ENCODE data around the gene CD27.

CD27 gene

DNA sequence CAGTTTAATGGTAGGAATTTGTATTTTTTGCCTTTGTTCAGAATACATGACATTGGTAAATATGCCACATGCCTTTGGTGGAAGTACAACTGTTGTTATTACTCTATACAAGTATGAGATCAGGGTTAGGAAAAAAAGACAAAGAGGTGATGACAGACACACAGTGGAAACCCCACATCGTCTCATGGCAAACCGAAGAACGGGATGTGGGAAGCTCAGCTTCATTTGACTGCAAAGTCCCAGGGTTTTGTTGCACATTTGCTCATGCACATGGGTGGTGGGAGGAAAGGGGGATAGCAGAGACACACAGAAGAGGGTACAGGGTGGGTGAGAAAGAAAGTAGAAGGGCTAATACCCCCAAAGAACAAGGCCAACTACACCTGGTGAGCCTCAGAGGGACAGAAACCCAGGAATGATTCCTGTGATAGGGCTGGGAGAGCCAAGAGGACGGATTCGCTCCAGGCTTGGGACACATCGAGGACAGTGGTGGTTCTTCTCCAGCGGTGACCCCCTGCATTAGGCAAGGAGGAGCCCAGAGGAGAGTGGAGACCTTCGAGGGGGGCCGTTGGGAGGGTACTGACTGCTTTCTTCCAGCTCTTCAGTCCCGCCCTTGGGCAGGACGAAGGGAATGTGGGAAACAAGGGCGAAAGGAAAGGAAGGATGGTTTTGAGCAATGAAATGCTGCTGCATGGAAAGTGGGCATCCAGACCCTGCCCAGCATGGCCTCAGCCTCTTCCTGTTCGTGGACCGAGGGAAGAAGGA lies 17.7 kb downstream of the CD27 start:
- TF ChIP-seq GATA3 (IDR thresholded peaks at IDR 0.05; ENCODE audit: low read depth, low read length), result no peak
- no peak for TF ChIP-seq GATA2 (IDR thresholded peaks at IDR 0.05; ENCODE audit: low read depth, low read length)

DNA sequence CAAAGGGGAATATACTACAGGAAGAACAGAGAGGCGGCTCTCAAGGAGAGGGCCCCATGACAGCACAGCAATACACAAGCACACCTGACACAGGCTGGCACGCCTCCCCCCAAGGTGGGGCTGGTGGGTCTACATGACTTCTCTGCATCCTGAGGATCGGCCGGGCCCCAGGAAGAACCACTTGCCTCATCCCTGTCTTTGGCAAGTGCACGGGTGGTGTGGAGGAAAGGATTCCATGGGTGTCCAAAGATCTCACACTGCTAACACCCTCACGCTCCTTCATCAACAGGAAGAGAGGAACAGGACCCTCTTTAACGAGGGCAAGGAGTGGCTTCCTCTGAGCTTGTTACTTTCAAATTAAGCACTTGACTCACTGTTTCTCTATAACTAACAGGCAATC lies 18.5 kb downstream of the CD27 start:
- TF ChIP-seq GATA2 (IDR thresholded peaks at IDR 0.05; ENCODE audit: low read depth, low read length) (no peak), GATA3 (IDR thresholded peaks at IDR 0.05; ENCODE audit: low read depth, low read length) (no peak)

DNA sequence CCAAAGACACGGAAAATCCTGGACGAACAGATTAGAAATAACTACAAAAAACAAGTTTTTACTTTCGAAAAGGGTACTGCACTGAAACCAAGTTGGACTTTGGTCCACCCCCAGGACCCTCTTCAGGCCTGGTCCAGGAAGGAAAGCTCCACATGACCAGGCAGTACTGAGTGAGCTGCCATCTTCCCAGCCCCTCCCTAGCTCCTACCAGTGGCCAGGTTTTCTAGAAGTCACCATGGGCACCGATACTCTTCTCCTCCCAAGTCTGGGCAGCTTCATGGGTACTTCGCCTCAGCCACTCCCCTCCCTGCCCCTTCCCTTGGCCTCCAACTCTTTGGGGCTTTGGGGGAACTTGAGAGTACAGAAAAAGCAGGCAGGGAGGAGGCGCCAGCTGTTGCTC lies 19.1 kb downstream of the CD27 start:
- TF ChIP-seq GATA2 (IDR thresholded peaks at IDR 0.05; ENCODE audit: low read depth, low read length) (no peak), GATA3 (IDR thresholded peaks at IDR 0.05; ENCODE audit: low read depth, low read length) (no peak)

DNA sequence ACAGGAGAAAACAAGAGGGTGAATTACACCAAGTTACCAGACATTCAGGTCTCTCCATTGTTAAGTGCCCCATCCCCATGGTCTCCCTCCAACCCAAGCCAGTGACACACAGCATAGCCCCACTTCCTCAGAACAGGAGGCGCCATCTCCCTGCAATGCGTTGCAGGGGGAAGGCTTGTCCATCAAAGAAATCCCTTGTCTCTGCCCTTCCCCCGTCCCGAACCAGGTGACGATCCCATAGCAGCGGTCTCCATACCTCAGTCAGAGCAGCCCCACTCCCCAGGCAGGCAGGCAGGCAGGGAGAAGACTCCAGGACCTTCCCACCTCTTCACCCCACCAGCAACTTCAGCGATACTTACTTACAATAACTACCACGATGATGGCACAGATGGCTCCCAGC lies 19.8 kb downstream of the CD27 start:
- TF ChIP-seq GATA2 (IDR thresholded peaks at IDR 0.05; ENCODE audit: low read depth, low read length), result no peak
- TF ChIP-seq GATA3 (IDR thresholded peaks at IDR 0.05; ENCODE audit: low read depth, low read length), result no peak

DNA sequence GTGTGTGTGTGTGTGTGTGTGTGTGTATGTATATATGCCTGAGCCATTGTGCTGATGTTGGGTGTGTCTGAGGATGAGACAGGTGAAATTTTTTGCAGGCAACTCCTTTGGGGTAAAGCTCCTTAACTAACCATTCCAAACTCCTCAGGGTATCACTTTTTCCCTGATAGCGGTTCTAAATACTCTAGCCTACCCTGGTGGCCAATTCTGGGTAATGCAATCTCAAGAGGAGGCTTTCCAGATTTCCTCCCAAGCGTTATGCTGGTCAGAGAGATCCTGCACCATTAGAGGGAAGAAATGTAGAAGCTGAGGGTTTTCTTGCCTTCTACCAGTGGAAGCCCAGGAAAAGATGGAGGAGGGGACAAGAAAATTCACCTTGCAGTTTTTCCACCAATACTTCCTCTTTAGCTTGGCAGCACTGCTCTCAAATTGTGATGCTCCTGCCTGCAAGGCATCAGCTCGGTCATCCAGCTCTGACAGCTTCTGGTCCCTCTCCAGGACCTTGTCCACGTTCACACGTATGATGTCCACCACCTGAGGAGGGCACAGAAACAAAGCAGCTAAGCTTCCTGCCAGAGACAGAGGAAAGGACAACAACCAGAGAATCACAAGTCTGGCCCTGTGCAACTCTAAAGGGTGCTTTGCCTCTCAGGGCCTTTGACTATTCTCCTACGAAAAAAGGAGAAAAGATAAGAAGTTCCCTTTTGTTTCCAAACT lies 20.9 kb downstream of the CD27 start:
- no peak for TF ChIP-seq GATA2 (IDR thresholded peaks at IDR 0.05; ENCODE audit: low read depth, low read length)

DNA sequence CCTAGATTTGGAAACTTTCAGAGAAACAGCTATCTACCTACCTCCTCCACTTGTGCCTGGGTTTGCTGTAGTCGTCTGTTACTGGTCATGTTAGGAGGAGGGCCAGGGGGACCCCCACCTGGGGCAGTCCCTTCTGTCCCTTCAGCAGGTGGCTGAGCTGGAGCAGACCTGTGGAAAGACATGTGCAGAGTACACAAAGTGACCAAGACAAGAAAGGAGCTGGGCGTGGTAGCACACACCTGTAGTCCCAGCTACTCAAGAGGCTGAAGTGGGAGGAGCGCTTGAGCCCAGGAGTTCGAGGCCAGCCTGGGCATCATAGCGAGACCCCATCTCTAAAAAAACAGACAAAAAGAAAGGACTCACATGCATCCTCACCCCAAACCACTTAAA lies 21.4 kb downstream of the CD27 start:
- TF ChIP-seq GATA3 (IDR thresholded peaks at IDR 0.05; ENCODE audit: low read depth, low read length) (no peak), GATA2 (IDR thresholded peaks at IDR 0.05; ENCODE audit: low read depth, low read length) (no peak)

DNA sequence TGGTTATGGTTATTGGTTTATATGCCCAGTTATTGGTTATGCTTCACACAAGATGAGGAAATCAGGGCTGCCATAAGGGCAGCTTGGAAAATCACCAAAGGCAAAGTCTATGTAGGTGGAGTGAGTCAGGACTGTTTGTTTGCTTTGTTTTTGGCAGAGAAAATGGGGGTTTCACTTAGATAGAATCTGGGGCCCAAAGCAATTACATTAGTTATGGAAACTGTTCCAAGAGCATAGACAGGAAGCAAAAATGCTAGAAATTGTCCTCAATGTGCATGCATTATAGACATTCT lies 23.5 kb downstream of the CD27 start:
- no peak for TF ChIP-seq GATA2 (IDR thresholded peaks at IDR 0.05; ENCODE audit: low read depth, low read length)
- no peak for TF ChIP-seq GATA3 (IDR thresholded peaks at IDR 0.05; ENCODE audit: low read depth, low read length)

DNA sequence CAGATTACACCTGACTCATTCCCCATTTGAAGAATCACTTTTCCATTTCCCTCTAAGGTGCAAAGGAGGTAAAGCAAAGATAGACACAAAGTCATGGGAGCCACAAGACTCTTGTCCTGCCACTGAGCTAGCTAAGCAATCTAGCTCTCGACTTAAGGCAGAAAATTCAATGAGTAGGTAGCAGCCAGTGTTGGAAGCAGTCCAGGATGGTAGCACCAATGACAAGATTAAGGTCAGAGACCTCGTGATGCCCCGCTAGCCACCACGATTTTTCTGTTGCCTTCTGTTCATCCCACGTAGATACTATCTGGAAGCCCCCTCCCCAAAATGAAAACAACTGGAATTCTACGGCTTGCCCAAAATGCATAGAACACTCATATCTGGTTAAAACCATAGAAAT lies 24.3 kb downstream of the CD27 start:
- TF ChIP-seq GATA3 (IDR thresholded peaks at IDR 0.05; ENCODE audit: low read depth, low read length) (no peak), GATA2 (IDR thresholded peaks at IDR 0.05; ENCODE audit: low read depth, low read length) (no peak)

DNA sequence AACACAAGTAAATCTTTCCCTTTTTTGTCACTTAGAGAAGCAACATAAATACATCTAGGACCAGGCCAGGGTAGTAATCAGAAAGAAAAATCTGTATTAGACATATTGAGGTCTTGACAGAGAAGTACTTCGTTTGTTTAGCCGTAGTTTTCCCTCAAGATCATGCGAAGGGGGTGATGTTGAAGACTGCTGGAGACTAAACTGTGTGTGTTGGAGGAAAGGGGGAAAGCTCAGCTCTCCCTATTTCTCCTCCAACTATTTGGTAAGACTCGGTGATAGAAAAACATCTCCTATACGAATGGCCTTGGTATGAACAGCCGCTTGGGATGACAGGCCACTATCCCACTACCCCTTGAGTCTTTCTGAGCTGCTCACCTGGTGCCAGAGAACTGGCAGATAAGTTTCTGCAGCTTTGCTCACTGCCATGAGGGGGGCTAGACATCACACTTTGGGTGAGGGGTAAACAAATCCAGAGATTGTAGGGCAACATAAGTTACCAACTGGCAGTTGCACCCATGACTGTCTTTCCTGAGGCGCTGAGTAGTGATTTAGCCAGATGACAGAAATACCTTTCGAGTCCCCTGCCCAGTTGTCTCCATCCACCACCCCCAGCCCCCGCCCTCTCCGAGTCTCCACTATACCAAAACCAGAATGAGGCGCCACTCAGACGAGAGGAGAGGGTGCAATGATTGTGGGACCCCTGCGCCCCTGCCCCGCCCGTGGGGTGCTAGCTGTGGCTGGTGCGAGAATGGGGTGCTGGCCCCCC lies 25.0 kb downstream of the CD27 start:
- TF ChIP-seq GATA2 (IDR thresholded peaks at IDR 0.05; ENCODE audit: low read depth, low read length) (no peak), GATA3 (IDR thresholded peaks at IDR 0.05; ENCODE audit: low read depth, low read length) (no peak)

DNA sequence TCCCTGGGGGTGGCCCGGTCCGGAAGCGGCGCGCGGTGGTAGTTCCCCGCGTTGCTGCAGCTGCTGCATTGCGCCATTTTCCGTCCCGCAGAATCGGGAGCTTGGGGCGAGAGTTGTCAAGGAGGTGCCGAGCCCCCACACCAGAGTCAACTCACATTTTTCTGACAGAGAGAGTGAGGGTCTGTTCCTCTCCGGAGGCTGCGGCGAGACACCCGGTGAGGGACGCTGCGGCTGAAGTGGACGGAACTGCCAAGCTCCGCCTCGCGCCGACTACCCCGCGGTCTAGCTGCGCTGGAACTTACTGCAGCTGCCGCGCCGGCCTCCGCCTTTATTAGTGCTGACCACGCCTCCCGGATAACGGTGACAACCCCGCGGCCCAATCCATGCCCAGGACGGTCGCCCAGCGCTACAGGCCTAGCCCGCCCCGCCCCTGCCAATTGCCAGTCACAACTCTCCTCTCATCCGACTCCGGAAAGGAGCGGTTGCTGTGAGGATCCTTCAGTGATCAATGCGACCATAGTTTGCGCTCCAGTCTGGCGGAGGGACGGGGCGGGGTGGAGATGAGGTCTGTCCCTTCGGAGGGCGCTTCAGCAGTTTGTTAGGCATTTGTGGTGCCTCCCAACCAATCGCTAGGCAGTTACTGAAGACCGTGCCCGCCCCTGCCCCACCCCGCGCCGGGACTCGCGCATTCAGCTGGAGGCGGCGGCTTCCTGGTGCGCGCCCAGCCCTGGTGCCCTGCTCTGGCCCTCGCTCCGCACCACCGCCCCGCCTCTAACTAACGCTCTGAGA lies 25.8 kb downstream of the CD27 start, which contains the start of gene VAMP1:
Gene VAMP1 (minus strand): TSS at position 303 of the 789 bp plus-strand sequence. CDS start 146 bp downstream, at position 157.
- TF ChIP-seq GATA3 (IDR thresholded peaks at IDR 0.05; ENCODE audit: low read depth, low read length) (no peak), GATA2 (IDR thresholded peaks at IDR 0.05; ENCODE audit: low read depth, low read length) (no peak)

DNA sequence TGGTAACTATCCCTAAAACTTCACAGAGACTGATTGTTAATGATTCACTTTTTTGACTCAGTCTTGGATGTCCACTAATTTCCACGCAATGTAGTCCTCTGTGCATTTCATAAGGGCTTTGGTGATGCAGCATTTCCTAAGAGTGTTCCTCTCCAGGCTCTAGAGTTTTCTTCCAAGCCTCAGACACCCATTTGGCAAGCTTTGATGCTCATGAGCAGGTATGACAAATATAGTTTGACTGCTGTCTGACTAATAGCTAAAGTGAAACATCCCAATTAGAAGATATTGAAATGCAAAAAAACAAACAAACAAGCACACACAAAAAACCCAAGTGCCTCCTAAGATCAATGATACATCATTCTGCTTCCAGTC lies 27.2 kb downstream of the CD27 start:
- TF ChIP-seq GATA2 (IDR thresholded peaks at IDR 0.05; ENCODE audit: low read depth, low read length) (no peak), GATA3 (IDR thresholded peaks at IDR 0.05; ENCODE audit: low read depth, low read length) (no peak)

DNA sequence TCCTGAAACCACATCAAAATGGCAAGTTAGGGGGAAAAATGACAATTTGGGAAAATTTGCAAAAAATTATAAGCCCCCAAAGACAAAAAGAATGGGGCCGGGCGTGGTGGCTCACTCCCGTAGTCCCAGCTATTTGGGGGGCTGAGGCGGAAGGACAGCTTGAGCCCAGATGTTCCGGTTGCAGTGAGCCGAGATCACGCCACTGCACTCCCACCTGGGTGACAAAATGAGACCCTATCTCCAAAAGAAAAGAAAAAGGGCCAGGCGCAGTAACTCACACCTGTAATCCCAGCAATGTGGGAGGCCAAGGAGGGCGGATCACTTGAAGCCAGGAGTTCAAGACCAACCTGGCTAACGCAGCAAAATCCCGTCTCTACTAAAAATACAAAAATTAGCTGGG lies 27.7 kb downstream of the CD27 start:
- TF ChIP-seq GATA2 (IDR thresholded peaks at IDR 0.05; ENCODE audit: low read depth, low read length) (no peak), GATA3 (IDR thresholded peaks at IDR 0.05; ENCODE audit: low read depth, low read length) (no peak)

DNA sequence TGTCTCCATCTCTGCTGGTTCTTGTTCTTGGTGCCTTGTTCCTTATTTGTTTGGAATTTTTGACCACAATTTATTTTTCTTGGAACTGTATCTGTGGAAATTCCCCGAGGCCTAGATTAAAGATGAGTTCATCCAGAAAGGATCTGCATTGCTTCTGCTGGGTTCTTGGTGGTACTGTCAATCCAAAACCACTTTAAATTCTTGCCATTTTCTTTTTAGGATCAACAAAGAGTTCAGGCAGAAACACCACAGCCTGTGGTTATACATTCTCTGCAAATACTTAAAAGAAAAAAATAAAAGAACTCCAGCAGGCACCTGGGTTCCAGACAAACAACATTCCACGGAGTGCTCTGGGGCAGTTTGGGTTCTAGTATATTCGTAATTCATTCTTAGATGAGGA lies 31.7 kb downstream of the CD27 start:
- TF ChIP-seq GATA3 (IDR thresholded peaks at IDR 0.05; ENCODE audit: low read depth, low read length) (no peak), GATA2 (IDR thresholded peaks at IDR 0.05; ENCODE audit: low read depth, low read length) (no peak)

DNA sequence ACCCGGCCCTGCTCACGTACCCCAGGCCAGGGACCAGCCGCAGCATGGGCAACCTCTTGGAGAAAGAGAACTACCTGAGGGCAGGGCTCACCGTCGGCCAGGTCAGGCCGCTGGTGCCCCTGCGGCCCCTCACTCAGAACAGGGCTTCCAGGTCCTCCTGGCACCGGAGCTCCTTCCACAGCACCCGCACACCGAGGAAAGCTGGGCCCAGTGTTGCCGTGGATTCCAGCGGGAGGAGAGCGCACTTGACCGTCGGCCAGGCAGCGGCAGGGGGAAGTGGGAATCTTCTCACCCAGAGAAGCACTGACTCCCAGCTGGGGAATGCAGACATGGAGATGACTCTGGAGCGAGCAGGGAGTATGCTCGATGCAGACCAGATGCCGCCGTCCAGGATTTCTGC lies 33.7 kb downstream of the CD27 start:
- TF ChIP-seq GATA3 (IDR thresholded peaks at IDR 0.05; ENCODE audit: low read depth, low read length) (no peak), GATA2 (IDR thresholded peaks at IDR 0.05; ENCODE audit: low read depth, low read length) (no peak)
